Loucy (cell line): ENCODE results near the gene VIPR1.

Source experiments
- CTCF ChIP-seq: fragments of 200-600 bp; sonication (generic); conservative IDR thresholded peaks from 2 replicates; pipeline ENCODE4 v1.5.1; 2014; ENCODE audit warnings: mild to moderate bottlenecking, antibody characterized with exemption, low read length
- EZH2phosphoT487 ChIP-seq: fragments of 200-600 bp; IDR thresholded peaks from 2 replicates; pipeline ENCODE4 v1.6.1; 2018; ENCODE audit warnings: antibody characterized with exemption, mild to moderate bottlenecking, moderate library complexity, borderline replicate concordance

DNA sequence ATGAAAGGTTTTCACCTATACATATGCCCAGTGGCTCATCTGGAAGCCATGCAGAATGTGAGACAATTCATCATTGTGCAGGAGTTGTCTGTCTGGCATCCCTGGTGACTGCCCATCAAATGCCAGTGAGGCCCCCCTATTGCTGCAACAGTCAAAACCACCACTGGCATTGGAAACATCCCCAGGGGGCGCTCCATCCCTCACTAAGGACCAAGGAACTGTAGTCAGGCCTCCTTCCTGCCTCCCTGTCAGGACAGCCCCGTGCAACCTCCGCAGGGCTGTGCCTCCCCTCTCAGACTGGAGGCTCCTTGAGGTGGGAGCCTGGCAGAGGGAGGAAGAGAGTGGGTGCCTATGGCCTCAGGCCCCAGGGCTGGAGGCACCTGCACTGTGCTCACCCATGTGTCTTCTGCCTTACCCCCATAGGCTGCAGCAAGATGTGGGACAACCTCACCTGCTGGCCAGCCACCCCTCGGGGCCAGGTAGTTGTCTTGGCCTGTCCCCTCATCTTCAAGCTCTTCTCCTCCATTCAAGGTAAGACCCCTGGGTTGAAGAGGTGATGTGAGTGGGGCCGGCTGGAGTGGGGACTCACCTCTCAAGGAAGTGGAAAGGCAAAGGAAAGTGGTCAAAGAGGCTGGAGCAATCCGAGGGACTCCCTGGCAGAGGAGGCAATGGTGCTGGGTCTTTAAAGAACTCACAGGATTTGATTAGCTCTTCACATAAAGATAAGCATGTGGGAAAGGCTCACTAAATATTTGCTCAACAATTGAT lies 16.5 kb downstream of the VIPR1 start:
- peak; percentile 80 for TF ChIP-seq CTCF
- no peak for TF ChIP-seq EZH2phosphoT487
